NCI-H526 treated with DMSO at 0.1 percent for 48 hours (cell line): Measurements from ENCODE around the gene ARSG.
"Not testable (repeated sequence)": the region's sequence is repeated elsewhere in the genome, so short reads cannot be mapped to it uniquely, and the experiment has no call there.

Experiments used
- DNase-seq: peaks from one replicate; lab custom pipeline; 2025; lab: John Stamatoyannopoulos, UW

ARSG gene

GRCh38 chr17:68306819-68307218 is 15.5 kb downstream of the ARSG start:
- no peak for DNase-seq

GRCh38 chr17:68307443-68307842 is 16.1 kb downstream of the ARSG start:
- DNase-seq, result no peak

- DNase-seq, result not testable (repeated sequence)
These were observed 17.2 kb downstream of the ARSG start for GRCh38 chr17:68308486-68308885.

- DNase-seq, result not testable (repeated sequence)
These were observed 17.9 kb downstream of the ARSG start for GRCh38 chr17:68309066-68309670.

- no peak for DNase-seq
These were observed 18.9 kb downstream of the ARSG start for GRCh38 chr17:68310152-68310551.

- no peak for DNase-seq
These were observed 23.7 kb downstream of the ARSG start for GRCh38 chr17:68314916-68315535.

GRCh38 chr17:68315930-68316329 is 24.6 kb downstream of the ARSG start:
- no peak for DNase-seq

GRCh38 chr17:68317458-68317857 is 26.2 kb downstream of the ARSG start:
- DNase-seq, result no peak

GRCh38 chr17:68318103-68318991 is 27.1 kb downstream of the ARSG start:
- peak; percentile 53 for DNase-seq

- no peak for DNase-seq
These were observed 28.3 kb downstream of the ARSG start for GRCh38 chr17:68319410-68320162.

GRCh38 chr17:68320311-68320865 is 29.1 kb downstream of the ARSG start:
- no peak for DNase-seq

GRCh38 chr17:68320943-68321555 is 29.8 kb downstream of the ARSG start:
- DNase-seq, result no peak

- no peak for DNase-seq
These were observed 30.3 kb downstream of the ARSG start for GRCh38 chr17:68321556-68321954.

- no peak for DNase-seq
These were observed 31.3 kb downstream of the ARSG start for GRCh38 chr17:68322630-68323029.

- DNase-seq, result no peak
These were observed 32.8 kb downstream of the ARSG start for GRCh38 chr17:68324114-68324513.

GRCh38 chr17:68324654-68325336 is 33.5 kb downstream of the ARSG start:
- DNase-seq, result no peak

GRCh38 chr17:68325961-68326360 is 34.7 kb downstream of the ARSG start:
- DNase-seq, result no peak

GRCh38 chr17:68326681-68327080 is 35.4 kb downstream of the ARSG start:
- no peak for DNase-seq

GRCh38 chr17:68327823-68328557 is 36.7 kb downstream of the ARSG start:
- no peak for DNase-seq

GRCh38 chr17:68328676-68329075 is 37.4 kb downstream of the ARSG start:
- no peak for DNase-seq
